Kidney (tissue), 14 donors: ENCODE results near the gene CACNA1E. TPM values are rescaled to one million over a fixed set of nuclear protein-coding genes. Genes with fewer than 3 reads are reported as not detected.

ENCODE experiments used
- DNase-seq, 5 donors: peaks; one replicate each; pipeline ENCODE4 v3.0.0-alpha.2; 2013 to 2020
- FAIRE-seq: peaks from 2 replicates; lab custom pipeline; 2012; peaks lifted over from hg19 to GRCh38; lab: Jason Lieb, UNC
- H3K27ac ChIP-seq, 2 donors: one replicate each; pipeline ENCODE4 v1.7.0; 2013; ENCODE audit warnings: low read depth in 2 of 2, low read length in 2 of 2, inconsistent platforms in 1 of 2
- H3K27me3 ChIP-seq: one replicate; pipeline ENCODE4 v1.7.1; 2013; ENCODE audit warnings: low read length, inconsistent platforms; ENCODE audit not compliant: control insufficient read depth, insufficient read depth
- H3K36me3 ChIP-seq, 3 donors: one replicate each; pipeline versions ENCODE4 v1.7.0 to v1.7.1; 2013; ENCODE audit warnings: low read length in 3 of 3, control low read depth in 1 of 3, inconsistent platforms in 1 of 3; ENCODE audit not compliant: insufficient read depth in 3 of 3, control insufficient read depth in 2 of 3
- H3K4me1 ChIP-seq, 3 donors: one replicate each; pipeline versions ENCODE4 v1.7.0 to v1.7.1; 2013; ENCODE audit warnings: low read length in 3 of 3, inconsistent platforms in 1 of 3, low read depth in 1 of 3; ENCODE audit not compliant: control insufficient read depth in 2 of 3, insufficient read depth in 2 of 3
- H3K4me3 ChIP-seq, 3 donors: one replicate each; pipeline versions ENCODE4 v1.7.0 to v1.8.1; 2013; ENCODE audit warnings: low read length in 3 of 3, control low read depth in 1 of 3, inconsistent platforms in 1 of 3
- H3K9ac ChIP-seq, 3 donors: one replicate each; pipeline versions ENCODE4 v1.7.0 to v1.7.1; 2013; ENCODE audit warnings: low read length in 3 of 3, control low read depth in 1 of 3, inconsistent platforms in 1 of 3
- H3K9me3 ChIP-seq, 3 donors: one replicate each; pipeline versions ENCODE4 v1.7.0 to v1.7.1; 2013; ENCODE audit warnings: low read length in 3 of 3, control low read depth in 1 of 3, inconsistent platforms in 1 of 3; ENCODE audit not compliant: control insufficient read depth in 2 of 3, insufficient read depth in 1 of 3
- CTCF ChIP-seq: IDR thresholded peaks from 3 replicates; pipeline ENCODE4 v1.5.1; 2012; ENCODE audit warnings: mild to moderate bottlenecking, moderate library complexity, borderline replicate concordance; ENCODE audit not compliant: insufficient read depth; ENCODE audit errors: extremely low read depth
- intact Hi-C: fragments of 100-400 bp; cut with DNase I; formaldehyde crosslinking; loops from one replicate; pipeline ENCODE4 v1.11.1; 2022
- polyA plus RNA-seq: library from polyadenylated mRNA; stranded (reverse); fragments of 350-450 nt; fragmentation: Illumina TruSeq; extraction: RNeasy Lipid Tissue Mini Kit (QIAGEN cat#74804); gene quantifications from one replicate; pipeline ENCODE4 v1.2.3, GENCODE V29; 2014; ENCODE audit warnings: low read depth, low replicate concordance; ENCODE audit not compliant: insufficient read depth
- total RNA-seq: library from RNA; stranded (reverse); fragmentation: NEBNext Ultra II Directional; extraction: Animal tissue kit (Norgen Biotek cat#: 25700); gene quantifications from one replicate; pipeline ENCODE4 v1.2.1, GENCODE V29; 2021
- donor health status: control.
- donor health status: control.
- donor health status: control.
- donor health status: control.
- donor health status: control.
- donor health status: DM: yes; HTN: yes; CAD: no.
- donor health status: Normal renal cell carcinoma (clear cell type).

The CACNA1E gene
- total and polyA plus RNA-seq, 2 donors from 2014 or later = 0.19 TPM

- Histone ChIP-seq H3K9ac (no peak overlapping the region), H3K9me3 (no peaks in the 10 kb centered on the region), H3K4me3 (no peak overlapping the region), H3K27ac (no peak overlapping the region), H3K4me1 (no peaks in the 10 kb centered on the region), H3K36me3 (no peaks in the 10 kb centered on the region), H3K27me3 (no peaks in the 10 kb centered on the region)
- FAIRE-seq = no peak
- intact Hi-C loops = no loop called here
- no peak for DNase-seq
- no peak for TF ChIP-seq CTCF
These were observed 323.4 kb downstream of the CACNA1E start for GRCh38 chr1:181806746-181807145.

GRCh38 chr1:181807251-181807650 lies 323.9 kb downstream of the CACNA1E start:
- intact Hi-C loops = no loop called here
- Histone ChIP-seq H3K36me3 (no peaks in the 10 kb centered on the region), H3K9ac (no peak overlapping the region), H3K27ac (no peak overlapping the region), H3K9me3 (no peaks in the 10 kb centered on the region), H3K27me3 (no peaks in the 10 kb centered on the region), H3K4me1 (no peaks in the 10 kb centered on the region), H3K4me3 (no peak overlapping the region)
- FAIRE-seq (no peak), DNase-seq (no peak)
- TF ChIP-seq CTCF = no peak

GRCh38 chr1:181809991-181810545 lies 326.8 kb downstream of the CACNA1E start:
- FAIRE-seq = no peak
- intact Hi-C loops = no loop called here

More at GRCh38 chr1:181809991-181810545, 326.8 kb downstream of the CACNA1E start:
- H3K4me3 ChIP-seq = no peak overlapping the region
- DNase-seq = no peak
- H3K27ac ChIP-seq = no peak overlapping the region
- H3K9ac ChIP-seq = no peak overlapping the region
- no peaks in the 10 kb centered on the region for H3K27me3 ChIP-seq
- no peak for TF ChIP-seq CTCF
- H3K4me1 ChIP-seq = no peaks in the 10 kb centered on the region
- no peaks in the 10 kb centered on the region for H3K9me3 ChIP-seq
- no peaks in the 10 kb centered on the region for H3K36me3 ChIP-seq
